ENCODE data around the gene CFAP46.

GRCh38 chr10:132877473-132877872, 64.9 kb downstream of the CFAP46 start:
- TF ChIP-seq POLR2AphosphoS5 (IDR thresholded peaks at IDR 0.05; ENCODE audit: control insufficient read depth, insufficient read depth, low read depth, low read length) = no peak
- no peak for TF ChIP-seq YY1 (IDR thresholded peaks at IDR 0.05; ENCODE audit: borderline replicate concordance in 1 of 3, control insufficient read depth in 1 of 3, extremely low read depth in 1 of 3, insufficient read depth in 3 of 3, insufficient read length in 1 of 3, insufficient replicate concordance in 2 of 3, low read depth in 1 of 3, low read length in 2 of 3)
- TF ChIP-seq CTCF (IDR thresholded peaks at IDR 0.05 in 2 of 3, conservative IDR thresholded peaks at IDR 0.05 in 1 of 3; ENCODE audit: insufficient read depth in 2 of 3, low read depth in 1 of 3, low read length in 3 of 3) = no peak
- TF ChIP-seq ZBTB34 (CRISPR knock-in tag; IDR thresholded peaks at IDR 0.05) = no peak
- no peak for TF ChIP-seq KAT2B (IDR thresholded peaks at IDR 0.05; ENCODE audit: low read depth, low read length)
- no peak for TF ChIP-seq TAF1 (IDR thresholded peaks at IDR 0.05; ENCODE audit: control insufficient read depth, extremely low read depth, insufficient read depth, low read length, severe bottlenecking)
- no peak for TF ChIP-seq CREB1 (IDR thresholded peaks at IDR 0.05)
- no peak for TF ChIP-seq CREB1 (CRISPR knock-in tag; IDR thresholded peaks at IDR 0.05)
- no peak for TF ChIP-seq ZNF764 (CRISPR knock-in tag; IDR thresholded peaks at IDR 0.05; ENCODE audit: low read depth)
- no peak for TF ChIP-seq ZNF445 (CRISPR knock-in tag; IDR thresholded peaks at IDR 0.05; ENCODE audit: low read depth)
- TF ChIP-seq SIN3A (IDR thresholded peaks at IDR 0.05; ENCODE audit: borderline replicate concordance in 2 of 2, control insufficient read depth in 1 of 2, low read depth in 2 of 2, low read length in 2 of 2) = no peak
- no peak for TF ChIP-seq MAX (CRISPR knock-in tag; IDR thresholded peaks at IDR 0.05)
- no peak for TF ChIP-seq MAZ (CRISPR knock-in tag; conservative IDR thresholded peaks at IDR 0.05 in 1 of 2, IDR thresholded peaks at IDR 0.05 in 1 of 2)
- no peak for TF ChIP-seq FOXJ3 (CRISPR knock-in tag; IDR thresholded peaks at IDR 0.05)
- TF ChIP-seq ELF2 (CRISPR knock-in tag; IDR thresholded peaks at IDR 0.05) = no peak
